Dermis microvascular lymphatic vessel endothelial cell (primary cell): ENCODE data around the gene TMEM169. TPM values are rescaled to one million over a fixed set of nuclear protein-coding genes. Genes with fewer than 3 reads are reported as not detected.
"Not testable (repeated sequence)": the region's sequence is repeated elsewhere in the genome, so short reads cannot be mapped to it uniquely, and the experiment has no call there.

Source experiments
- DNase-seq, 2 donors: peaks; one replicate each; pipeline versions ENCODE4 v3.0.0 to v3.0.0-alpha.2; 2010; ENCODE audit warnings: low read depth in 2 of 2
- total RNA-seq: library from RNA; depleted of rRNA; stranded (reverse); fragments of >200 nt; gene quantifications from 2 replicates; pipeline ENCODE4 v1.2.1, GENCODE V29; 2014

The TMEM169 gene
- total RNA-seq, 1 donor from 2014 or later = 0.13 TPM

- DNase-seq = no peak
Observed at GRCh38 chr2:216071111-216071851, 10.4 kb upstream of the TMEM169 start.

GRCh38 chr2:216072473-216072872 lies 9.2 kb upstream of the TMEM169 start:
- DNase-seq = no peak

- no peak for DNase-seq
Observed at GRCh38 chr2:216073773-216074172, 7.9 kb upstream of the TMEM169 start.

GRCh38 chr2:216074380-216074779 lies 7.3 kb upstream of the TMEM169 start:
- no peak for DNase-seq

GRCh38 chr2:216074794-216075193 lies 6.9 kb upstream of the TMEM169 start:
- DNase-seq = no peak

- DNase-seq = no peak
Observed at GRCh38 chr2:216075510-216076485, 5.9 kb upstream of the TMEM169 start.

- peak in 1 of 2 donors; percentile 15 for DNase-seq
Observed at GRCh38 chr2:216078776-216079175, 2.9 kb upstream of the TMEM169 start.

- DNase-seq = not testable (repeated sequence)
Observed at GRCh38 chr2:216080048-216080447, 1.7 kb upstream of the TMEM169 start.

GRCh38 chr2:216081012-216081411 lies 707 bp upstream of the TMEM169 start:
- no peak for DNase-seq

- DNase-seq = no peak
Observed at GRCh38 chr2:216082117-216082711, 495 bp downstream of the TMEM169 start.

- DNase-seq = no peak
Observed at GRCh38 chr2:216082805-216083204, 1.1 kb downstream of the TMEM169 start.

- DNase-seq = no peak
Observed at GRCh38 chr2:216083464-216084281, 2.0 kb downstream of the TMEM169 start.

GRCh38 chr2:216084547-216084946 lies 2.8 kb downstream of the TMEM169 start:
- DNase-seq = no peak

GRCh38 chr2:216086207-216086893 lies 4.6 kb downstream of the TMEM169 start:
- DNase-seq = no peak

- no peak for DNase-seq
Observed at GRCh38 chr2:216090369-216090786, 8.7 kb downstream of the TMEM169 start.

GRCh38 chr2:216092646-216093045 lies 10.9 kb downstream of the TMEM169 start:
- DNase-seq = no peak

GRCh38 chr2:216094701-216095100 lies 13.0 kb downstream of the TMEM169 start:
- DNase-seq = no peak

GRCh38 chr2:216098421-216099334 lies 17.0 kb downstream of the TMEM169 start:
- no peak for DNase-seq

- DNase-seq = no peak
Observed at GRCh38 chr2:216101109-216101508, 19.4 kb downstream of the TMEM169 start.
